GM21367 (cell line): ENCODE results near the gene INSR.

Experiments
- ATAC-seq: cut with Tn5 transposase; IDR thresholded peaks from one replicate; pipeline ENCODE4 v1.9.1; 2021; ENCODE audit not compliant: unreplicated experiment

INSR gene

GRCh38 chr19:7197119-7197759 is 97.0 kb downstream of the INSR start:
- ATAC-seq: peak; percentile 45

- no peak for ATAC-seq
These were observed 97.5 kb downstream of the INSR start for GRCh38 chr19:7196763-7197118.

- ATAC-seq: no peak
These were observed 99.2 kb downstream of the INSR start for GRCh38 chr19:7195046-7195445.

GRCh38 chr19:7194566-7194965 is 99.6 kb downstream of the INSR start:
- ATAC-seq: no peak

- no peak for ATAC-seq
These were observed 102.1 kb downstream of the INSR start for GRCh38 chr19:7191946-7192691.

GRCh38 chr19:7188698-7189629 is 105.2 kb downstream of the INSR start:
- ATAC-seq: no peak

- ATAC-seq: no peak
These were observed 106.4 kb downstream of the INSR start for GRCh38 chr19:7187605-7188339.

GRCh38 chr19:7182489-7182888 is 111.7 kb downstream of the INSR start:
- ATAC-seq: no peak

GRCh38 chr19:7179917-7180306 is 114.3 kb downstream of the INSR start:
- no peak for ATAC-seq

- no peak for ATAC-seq
These were observed 116.3 kb downstream of the INSR start for GRCh38 chr19:7177926-7178325.

- ATAC-seq: no peak
These were observed 117.4 kb downstream of the INSR start for GRCh38 chr19:7176792-7177191.

- no peak for ATAC-seq
These were observed 121.4 kb downstream of the INSR start for GRCh38 chr19:7172794-7173193.

- ATAC-seq: no peak
These were observed 123.2 kb downstream of the INSR start for GRCh38 chr19:7170983-7171382.

GRCh38 chr19:7168941-7169340 is 125.3 kb downstream of the INSR start:
- no peak for ATAC-seq

GRCh38 chr19:7161292-7161691 is 132.9 kb downstream of the INSR start:
- no peak for ATAC-seq

GRCh38 chr19:7159105-7159933 is 134.9 kb downstream of the INSR start:
- no peak for ATAC-seq

- ATAC-seq: no peak
These were observed 141.2 kb downstream of the INSR start for GRCh38 chr19:7153022-7153421.

- no peak for ATAC-seq
These were observed 141.6 kb downstream of the INSR start for GRCh38 chr19:7152568-7152967.

GRCh38 chr19:7149956-7150705 is 144.1 kb downstream of the INSR start:
- no peak for ATAC-seq
